Measurements from ENCODE around the gene C10orf90. TPM values are rescaled to one million over a fixed set of nuclear protein-coding genes. Genes with fewer than 3 reads are reported as not detected.

The C10orf90 gene, protein sequence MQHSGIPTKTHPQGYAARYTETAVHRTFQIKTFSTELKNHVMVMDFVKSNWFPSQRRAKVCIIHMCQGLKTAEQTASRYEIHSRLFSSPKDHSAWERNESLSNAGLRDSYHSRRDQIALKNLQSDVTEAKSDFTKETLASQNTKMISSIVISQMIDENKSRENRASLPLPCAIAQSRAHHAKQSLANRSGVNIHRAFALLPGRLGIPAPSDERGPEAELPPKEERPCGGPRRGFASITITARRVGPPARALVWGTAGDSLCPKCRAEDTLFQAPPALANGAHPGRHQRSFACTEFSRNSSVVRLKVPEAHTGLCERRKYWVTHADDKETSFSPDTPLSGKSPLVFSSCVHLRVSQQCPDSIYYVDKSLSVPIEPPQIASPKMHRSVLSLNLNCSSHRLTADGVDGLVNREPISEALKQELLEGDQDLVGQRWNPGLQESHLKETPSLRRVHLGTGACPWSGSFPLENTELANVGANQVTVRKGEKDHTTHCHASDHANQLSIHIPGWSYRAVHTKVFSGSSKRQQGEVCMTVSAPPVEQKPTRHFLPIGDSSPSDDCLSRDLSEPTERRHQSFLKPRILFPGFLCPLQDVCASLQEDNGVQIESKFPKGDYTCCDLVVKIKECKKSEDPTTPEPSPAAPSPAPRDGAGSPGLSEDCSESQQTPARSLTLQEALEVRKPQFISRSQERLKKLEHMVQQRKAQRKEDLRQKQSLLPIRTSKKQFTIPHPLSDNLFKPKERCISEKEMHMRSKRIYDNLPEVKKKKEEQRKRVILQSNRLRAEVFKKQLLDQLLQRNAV
- total RNA-seq = not detected in 2 replicates

DNA sequence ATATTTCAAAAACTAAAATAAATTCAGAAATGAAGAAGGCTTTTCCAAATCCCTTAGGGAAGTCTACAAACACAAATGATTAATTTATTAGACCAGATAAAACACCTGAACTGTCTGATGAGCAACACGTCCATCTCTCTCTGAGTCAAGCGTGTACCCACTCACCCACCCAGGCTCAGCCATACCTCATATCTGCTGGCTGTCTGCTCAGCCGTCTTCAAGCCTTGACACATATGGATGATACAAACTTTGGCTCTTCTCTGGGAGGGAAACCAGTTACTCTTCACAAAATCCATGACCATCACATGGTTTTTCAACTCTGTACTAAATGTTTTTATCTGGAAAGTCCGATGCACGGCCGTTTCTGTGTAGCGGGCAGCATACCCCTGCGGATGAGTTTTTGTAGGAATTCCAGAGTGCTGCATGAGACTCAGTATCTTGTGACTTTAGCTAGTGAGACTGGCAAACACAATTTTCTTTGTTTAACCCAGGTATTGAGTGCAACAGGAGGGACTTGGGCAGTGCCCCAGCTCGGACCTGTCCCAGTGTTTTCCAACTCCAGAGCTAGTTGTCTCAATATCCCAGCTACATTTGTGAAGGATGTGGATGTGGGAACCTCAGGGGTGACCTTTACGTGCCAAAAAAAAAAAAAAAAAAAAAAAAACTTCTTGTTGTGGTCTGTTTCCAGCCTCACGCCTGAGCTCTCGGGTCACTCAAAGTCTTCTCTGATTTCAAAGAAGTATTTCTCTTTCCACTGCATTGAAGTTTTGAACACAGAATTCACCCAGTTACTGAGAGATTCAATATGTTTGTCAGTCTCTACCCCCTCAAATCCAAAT, at the start of gene C10orf90:
C10orf90 (minus strand) TSS at position 638 of the 839 bp plus-strand sequence; CDS start at position 425, 213 bp downstream.

DNA sequence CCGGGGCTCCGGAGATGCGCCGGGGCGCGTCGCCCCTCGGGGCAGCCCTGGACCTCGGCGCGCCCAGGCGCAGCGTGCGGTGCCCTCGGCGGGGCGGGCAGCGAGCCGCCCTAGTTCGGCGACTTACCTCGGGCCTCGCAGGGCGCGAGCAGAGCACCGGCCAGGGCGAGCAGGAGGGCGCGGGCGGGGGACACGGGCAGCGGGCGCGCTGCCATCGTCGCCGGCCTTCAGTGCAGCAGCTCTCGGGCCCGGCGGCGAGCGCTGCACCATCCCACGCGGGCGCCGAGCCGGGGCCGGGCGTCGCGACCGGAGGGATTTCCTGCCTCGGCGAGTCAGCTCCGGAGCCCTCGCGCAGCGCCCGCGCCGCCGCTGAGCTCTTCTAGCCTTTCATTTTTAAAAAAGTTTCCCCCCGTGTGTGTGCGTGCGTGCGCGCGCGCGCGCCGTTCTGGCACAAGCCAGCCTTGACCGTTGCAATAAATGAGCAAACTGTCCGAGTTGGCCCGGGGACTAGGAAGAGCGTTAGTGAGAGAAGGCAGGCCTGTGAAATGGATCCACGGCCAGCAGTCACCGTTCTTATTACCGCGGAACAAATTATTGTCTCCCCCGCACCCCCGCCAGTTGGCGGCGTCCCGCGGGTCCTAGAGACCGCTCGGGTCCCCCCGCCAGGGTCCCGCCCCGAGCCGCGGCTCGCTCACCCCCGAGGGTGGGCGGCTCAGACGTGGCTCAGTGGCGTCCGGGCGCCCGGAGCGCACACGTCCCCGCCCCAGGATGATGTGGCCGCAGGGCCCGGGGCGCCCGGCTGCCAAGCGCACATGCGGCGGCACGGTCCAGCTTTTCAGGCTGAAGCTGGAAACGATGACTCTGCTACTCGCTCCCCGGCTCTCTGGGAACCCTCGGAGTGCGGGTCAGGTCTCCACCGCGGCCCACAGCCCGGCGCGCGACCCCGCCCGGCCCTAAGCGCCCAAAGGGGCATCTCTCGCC, 282.3 kb downstream of the C10orf90 start, which contains the start of gene ADAM12:
ADAM12 (minus strand) TSS at position 547 of the 981 bp plus-strand sequence; CDS start at position 215, 332 bp downstream.

Other genes starting within 250 kb of the C10orf90 start
- 72.8 and 85.2 TPM in 2 replicates for gene DOCK1, start 234.7 kb upstream of the C10orf90 start, total RNA-seq

Measured in uterine smooth muscle cell (primary cell).